Breast epithelium (tissue), 4 donors: ENCODE measurements around the gene HOMER1. TPM values are rescaled to one million over a fixed set of nuclear protein-coding genes. Genes with fewer than 3 reads are reported as not detected.

ENCODE experiments used
- DNase-seq, 2 donors: peaks; one replicate each; pipeline ENCODE4 v3.0.0-alpha.2; 2019; ENCODE audit warnings: low spot score in 2 of 2
- H3K27ac ChIP-seq, 2 donors: fragments of 200-600 bp; sonication (generic) in 1 of 2; one replicate each; pipeline ENCODE4 v1.5.1; 2016 to 2019; ENCODE audit warnings: mild to moderate bottlenecking in 1 of 2
- H3K27me3 ChIP-seq, 2 donors: fragments of 200-600 bp; sonication (generic) in 1 of 2; one replicate each; pipeline versions ENCODE4 v1.5.1 to v1.6.0; 2017 to 2019; ENCODE audit warnings: control low read depth in 1 of 2, mild to moderate bottlenecking in 1 of 2
- H3K36me3 ChIP-seq: fragments of 200-600 bp; one replicate; pipeline ENCODE4 v1.5.1; 2019
- H3K4me1 ChIP-seq, 2 donors: fragments of 200-600 bp; sonication (generic); one replicate each; pipeline ENCODE4 v1.5.1; 2016 to 2019; ENCODE audit warnings: control low read depth in 1 of 2
- H3K4me3 ChIP-seq, 3 donors: fragments of 200-600 bp; sonication (generic); 1 replicate in 2 of 3; 2 replicates in 1 of 3; pipeline ENCODE4 v1.5.1; 2016 to 2019; ENCODE audit warnings: mild to moderate bottlenecking in 3 of 3, moderate library complexity in 2 of 3
- H3K9me3 ChIP-seq, 2 donors: fragments of 200-600 bp; sonication (generic) in 1 of 2; one replicate each; pipeline ENCODE4 v1.5.1; 2016 to 2019; ENCODE audit warnings: control low read depth in 1 of 2
- POLR2A ChIP-seq: fragments of 450-650 bp; IDR thresholded peaks from one replicate; pipeline ENCODE4 v1.6.1; 2016; ENCODE audit warnings: antibody characterized with exemption, mild to moderate bottlenecking, moderate library complexity
- POLR2AphosphoS5 ChIP-seq, 3 donors: sonication (generic); formaldehyde crosslinking; IDR thresholded peaks; one replicate each; pipeline ENCODE4 v1.6.1; 2017; ENCODE audit warnings: antibody characterized with exemption in 3 of 3
- intact Hi-C: fragments of 100-400 bp; cut with DNase I; formaldehyde crosslinking; loops from one replicate; pipeline ENCODE4 v1.15.1; 2023; ENCODE audit warnings: low total_unique reads
- total RNA-seq, 3 donors: library from RNA; depleted of rRNA; stranded (reverse); fragments of >200 nt; gene quantifications; one replicate each; pipeline ENCODE4 v1.1.0, GENCODE V29; 2016
- TF ChIP-seq, protein P1 (sequence below), 3 donors: fragments of 450-650 bp; IDR thresholded peaks; one replicate each; pipeline ENCODE4 v1.5.1; 2016 to 2017; ENCODE audit warnings: antibody characterized with exemption in 3 of 3, mild to moderate bottlenecking in 3 of 3, moderate library complexity in 3 of 3

HOMER1 gene
- total RNA-seq, 3 donors from 2014 or later, result 3.2 to 26.2 (median 18.7) TPM

- Histone ChIP-seq H3K4me3 (no peak overlapping the region), H3K4me1 (no peaks in the 10 kb centered on the region), H3K27me3 (no peaks in the 10 kb centered on the region), H3K27ac (no peak overlapping the region), H3K36me3 (no peaks in the 10 kb centered on the region), H3K9me3 (no peaks in the 10 kb centered on the region)
- DNase-seq, result no peak
- intact Hi-C loops, result no loop called here
- TF ChIP-seq, protein P1, sequence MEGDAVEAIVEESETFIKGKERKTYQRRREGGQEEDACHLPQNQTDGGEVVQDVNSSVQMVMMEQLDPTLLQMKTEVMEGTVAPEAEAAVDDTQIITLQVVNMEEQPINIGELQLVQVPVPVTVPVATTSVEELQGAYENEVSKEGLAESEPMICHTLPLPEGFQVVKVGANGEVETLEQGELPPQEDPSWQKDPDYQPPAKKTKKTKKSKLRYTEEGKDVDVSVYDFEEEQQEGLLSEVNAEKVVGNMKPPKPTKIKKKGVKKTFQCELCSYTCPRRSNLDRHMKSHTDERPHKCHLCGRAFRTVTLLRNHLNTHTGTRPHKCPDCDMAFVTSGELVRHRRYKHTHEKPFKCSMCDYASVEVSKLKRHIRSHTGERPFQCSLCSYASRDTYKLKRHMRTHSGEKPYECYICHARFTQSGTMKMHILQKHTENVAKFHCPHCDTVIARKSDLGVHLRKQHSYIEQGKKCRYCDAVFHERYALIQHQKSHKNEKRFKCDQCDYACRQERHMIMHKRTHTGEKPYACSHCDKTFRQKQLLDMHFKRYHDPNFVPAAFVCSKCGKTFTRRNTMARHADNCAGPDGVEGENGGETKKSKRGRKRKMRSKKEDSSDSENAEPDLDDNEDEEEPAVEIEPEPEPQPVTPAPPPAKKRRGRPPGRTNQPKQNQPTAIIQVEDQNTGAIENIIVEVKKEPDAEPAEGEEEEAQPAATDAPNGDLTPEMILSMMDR (IDR thresholded peaks at IDR 0.05), result no peak
- TF ChIP-seq POLR2AphosphoS5 (IDR thresholded peaks at IDR 0.05), result no peak
- no peak for TF ChIP-seq POLR2A
Observed at GRCh38 chr5:79490323-79490936, 23.5 kb downstream of the HOMER1 start.

DNA sequence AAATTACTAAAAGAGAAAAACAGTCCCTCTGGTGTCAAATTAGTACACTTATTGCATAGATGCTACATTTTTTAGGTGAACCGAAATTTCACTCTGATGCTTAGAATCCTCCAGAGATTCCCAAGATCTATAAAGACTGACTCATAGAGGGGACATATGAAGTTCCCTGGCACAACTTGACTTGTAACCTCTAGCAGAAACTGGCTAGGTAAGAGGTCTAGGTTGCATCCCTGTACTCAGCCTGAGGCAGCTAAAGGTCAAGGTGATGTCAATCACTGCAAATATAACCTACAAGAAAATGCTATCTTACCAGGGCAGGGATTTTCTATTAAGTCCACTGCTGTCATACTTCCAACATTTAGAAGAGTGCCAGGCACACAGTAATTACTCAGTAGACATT is 24.2 kb downstream of the HOMER1 start:
- no peaks in the 10 kb centered on the region for H3K4me1 ChIP-seq
- TF ChIP-seq, protein P1 (IDR thresholded peaks at IDR 0.05), result no peak
- TF ChIP-seq POLR2A (no peak), POLR2AphosphoS5 (IDR thresholded peaks at IDR 0.05) (no peak)
- intact Hi-C loops, result no loop called here
- H3K4me3 ChIP-seq, result no peak overlapping the region
- no peak overlapping the region for H3K27ac ChIP-seq
- no peaks in the 10 kb centered on the region for H3K9me3 ChIP-seq
- no peaks in the 10 kb centered on the region for H3K36me3 ChIP-seq
- DNase-seq, result no peak
- H3K27me3 ChIP-seq, result no peaks in the 10 kb centered on the region

DNA sequence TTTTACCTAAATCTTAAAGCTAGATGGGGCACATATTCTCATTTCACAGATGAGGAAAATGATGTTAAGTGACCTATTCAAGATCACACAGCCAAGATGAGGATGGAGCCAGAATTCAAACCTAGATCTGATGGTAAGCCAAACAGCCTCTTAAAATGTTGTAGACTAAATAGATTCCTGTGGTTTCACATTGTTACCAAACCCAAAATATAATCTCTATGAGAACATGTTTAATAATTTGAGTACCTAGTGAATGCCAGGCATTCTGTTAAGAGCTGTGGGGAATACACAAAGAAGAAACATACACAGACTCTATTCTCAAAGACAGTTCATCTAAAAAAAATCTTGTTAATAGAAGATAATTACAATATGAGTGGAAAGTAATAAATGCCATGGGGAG is 25.2 kb downstream of the HOMER1 start:
- Histone ChIP-seq H3K4me1 (no peaks in the 10 kb centered on the region), H3K36me3 (no peaks in the 10 kb centered on the region), H3K4me3 (no peak overlapping the region), H3K9me3 (no peaks in the 10 kb centered on the region), H3K27me3 (no peaks in the 10 kb centered on the region), H3K27ac (no peak overlapping the region)
- intact Hi-C loops, result no loop called here
- TF ChIP-seq POLR2A (no peak), POLR2AphosphoS5 (IDR thresholded peaks at IDR 0.05) (no peak)
- TF ChIP-seq, protein P1 (IDR thresholded peaks at IDR 0.05), result no peak
- DNase-seq, result no peak

DNA sequence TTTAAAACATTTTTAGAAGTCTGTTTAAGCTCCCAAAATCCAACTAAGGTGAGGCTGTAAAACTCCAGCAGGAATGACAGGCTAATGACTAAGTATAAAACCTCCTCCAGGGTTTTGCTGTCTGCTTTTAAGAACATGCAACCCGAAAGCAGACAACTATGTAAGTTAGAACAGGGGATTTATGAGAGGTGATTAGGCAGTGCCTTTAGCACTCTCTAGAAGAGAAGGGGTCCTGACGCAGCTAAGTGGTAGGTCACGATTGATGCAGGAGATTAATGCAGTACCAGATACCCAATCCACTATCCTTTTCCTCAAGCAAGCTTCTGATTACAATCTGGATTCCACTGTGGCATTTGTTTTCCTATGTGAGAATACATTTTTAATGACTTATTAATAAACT is 25.9 kb downstream of the HOMER1 start:
- intact Hi-C loops, result no loop called here
- TF ChIP-seq POLR2A, result no peak
- TF ChIP-seq, protein P1 (IDR thresholded peaks at IDR 0.05), result no peak
- no peak for TF ChIP-seq POLR2AphosphoS5 (IDR thresholded peaks at IDR 0.05)
- Histone ChIP-seq H3K36me3 (no peaks in the 10 kb centered on the region), H3K4me1 (no peaks in the 10 kb centered on the region), H3K4me3 (no peak overlapping the region), H3K27ac (no peak overlapping the region), H3K27me3 (no peaks in the 10 kb centered on the region), H3K9me3 (no peaks in the 10 kb centered on the region)
- no peak for DNase-seq

DNA sequence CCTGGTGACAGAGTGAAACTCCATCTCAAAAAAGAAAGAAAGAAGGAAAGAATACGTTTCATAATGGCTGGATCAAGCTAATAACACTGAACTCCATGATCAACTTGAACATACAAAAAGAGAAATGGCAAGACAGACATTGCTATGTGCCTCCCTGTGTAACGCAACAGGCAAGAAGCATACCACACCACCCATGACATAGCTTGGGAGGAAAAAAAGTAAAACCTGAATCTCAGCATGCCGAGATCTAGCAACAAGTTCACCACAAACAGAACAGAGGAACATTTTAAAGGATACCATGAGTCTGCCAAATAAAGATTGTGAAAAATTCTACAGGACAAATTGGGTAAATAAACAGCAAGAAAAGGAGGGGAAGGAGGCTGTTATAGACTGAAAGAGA is 26.7 kb downstream of the HOMER1 start:
- no peaks in the 10 kb centered on the region for H3K27me3 ChIP-seq
- intact Hi-C loops, result no loop called here
- TF ChIP-seq POLR2A (no peak), POLR2AphosphoS5 (IDR thresholded peaks at IDR 0.05) (no peak)
- TF ChIP-seq, protein P1 (IDR thresholded peaks at IDR 0.05), result no peak
- no peaks in the 10 kb centered on the region for H3K9me3 ChIP-seq
- H3K27ac ChIP-seq, result no peak overlapping the region
- H3K4me3 ChIP-seq, result no peak overlapping the region
- no peaks in the 10 kb centered on the region for H3K36me3 ChIP-seq
- no peak for DNase-seq
- no peaks in the 10 kb centered on the region for H3K4me1 ChIP-seq
